ENCODE data around the gene VPS13D.

GRCh38 chr1:12296623-12297022, 66.8 kb downstream of the VPS13D start:
- no peak for TF ChIP-seq POLR2AphosphoS5 (IDR thresholded peaks at IDR 0.05; ENCODE audit: borderline replicate concordance, low read depth, low read length)
- no peak for TF ChIP-seq FOXP2 (optimal IDR thresholded peaks at IDR 0.05; ENCODE audit: control extremely low read depth, extremely low read length, insufficient read depth)
- no peak for TF ChIP-seq EZH2 (IDR thresholded peaks at IDR 0.05)

Measured in SK-N-MC (cell line).